GM18526 (cell line): ENCODE results near the gene SNX22.

Source experiments
- POLR2A ChIP-seq: IDR thresholded peaks from 3 replicates; pipeline ENCODE4 v1.6.1; 2011; ENCODE audit not compliant: insufficient read length; ENCODE audit errors: extremely low read depth

The SNX22 gene

DNA sequence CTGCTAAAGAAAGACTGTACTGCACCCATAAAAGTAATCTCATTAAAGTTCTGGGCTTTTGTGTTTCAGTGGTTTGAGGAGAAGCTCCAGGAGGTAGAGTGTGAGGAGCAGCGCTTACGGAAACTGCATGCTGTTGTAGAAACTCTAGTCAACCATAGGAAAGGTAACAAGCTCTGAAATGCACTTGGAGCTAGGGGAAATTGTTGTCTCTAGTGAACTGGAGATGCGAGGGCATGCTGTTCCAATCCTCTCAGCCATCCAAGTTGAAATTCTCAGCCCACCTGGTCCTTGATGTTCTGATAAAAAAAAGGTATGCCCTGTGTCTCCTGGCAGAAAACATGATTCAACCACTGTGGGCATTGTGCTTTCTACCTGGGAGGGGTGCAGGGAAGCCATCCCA, 21.4 kb upstream of the SNX22 start:
- no peak for TF ChIP-seq POLR2A

GRCh38 chr15:64131547-64131946, 20.0 kb upstream of the SNX22 start:
- no peak for TF ChIP-seq POLR2A

- TF ChIP-seq POLR2A, result no peak
Measured at GRCh38 chr15:64132217-64132616, 19.3 kb upstream of the SNX22 start.

DNA sequence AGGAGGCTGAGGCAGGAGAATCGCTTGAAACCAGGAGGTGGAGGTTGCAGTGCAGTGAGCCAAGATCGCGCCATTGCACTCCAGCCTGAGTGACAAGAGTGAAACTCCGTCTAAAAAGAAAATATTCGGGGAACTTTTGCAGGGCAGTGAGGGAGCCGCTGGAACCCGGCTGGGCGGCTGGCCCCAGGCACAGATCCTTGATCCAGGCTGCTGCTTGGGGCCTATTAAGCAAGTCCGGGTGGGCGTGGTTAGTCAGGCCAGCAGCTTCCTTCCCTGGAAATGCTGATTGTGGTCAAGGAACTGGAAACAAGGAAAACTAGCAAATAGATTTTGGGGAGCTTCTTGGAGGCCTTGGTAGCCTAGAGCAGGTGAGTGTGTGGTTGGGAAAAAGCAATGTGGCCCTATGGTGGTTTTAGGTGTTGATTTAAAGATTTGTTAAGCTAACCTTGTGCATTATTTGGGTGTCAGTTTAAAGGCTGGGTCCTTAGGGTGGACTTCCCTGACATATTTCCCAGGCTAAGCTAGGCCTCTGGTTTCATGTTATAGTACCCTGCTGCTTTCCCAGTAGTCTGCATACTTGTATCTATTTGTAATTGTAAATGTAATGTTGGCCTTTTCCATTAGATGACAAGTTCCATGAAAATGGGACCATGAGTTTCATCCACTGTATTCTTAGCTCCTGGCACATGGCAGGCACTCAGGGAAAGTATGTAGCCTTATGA, 17.7 kb upstream of the SNX22 start:
- no peak for TF ChIP-seq POLR2A

DNA sequence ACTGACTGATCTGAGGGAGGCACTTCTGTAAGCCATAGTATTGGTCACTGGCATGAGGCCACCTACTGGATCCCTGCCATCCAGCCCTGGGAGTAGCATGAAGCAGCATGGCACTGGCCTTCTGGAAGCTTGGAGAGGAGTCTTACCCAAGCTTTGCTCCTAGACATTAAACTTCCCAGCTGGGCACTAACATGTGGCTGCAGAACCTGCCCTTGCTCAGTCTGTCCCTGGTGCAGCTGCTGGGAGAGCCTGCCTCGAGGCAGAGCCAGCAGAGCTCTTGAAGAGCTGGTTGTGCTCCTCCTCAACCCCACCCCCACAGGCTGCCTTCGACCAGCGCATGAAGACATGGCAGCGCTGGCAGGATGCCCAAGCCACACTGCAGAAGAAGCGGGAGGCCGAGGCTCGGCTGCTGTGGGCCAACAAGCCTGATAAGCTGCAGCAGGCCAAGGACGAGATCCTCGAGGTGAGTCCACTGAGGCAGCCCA, 17.1 kb upstream of the SNX22 start:
- TF ChIP-seq POLR2A, result no peak

GRCh38 chr15:64136347-64136746, 15.2 kb upstream of the SNX22 start:
- TF ChIP-seq POLR2A, result no peak

DNA sequence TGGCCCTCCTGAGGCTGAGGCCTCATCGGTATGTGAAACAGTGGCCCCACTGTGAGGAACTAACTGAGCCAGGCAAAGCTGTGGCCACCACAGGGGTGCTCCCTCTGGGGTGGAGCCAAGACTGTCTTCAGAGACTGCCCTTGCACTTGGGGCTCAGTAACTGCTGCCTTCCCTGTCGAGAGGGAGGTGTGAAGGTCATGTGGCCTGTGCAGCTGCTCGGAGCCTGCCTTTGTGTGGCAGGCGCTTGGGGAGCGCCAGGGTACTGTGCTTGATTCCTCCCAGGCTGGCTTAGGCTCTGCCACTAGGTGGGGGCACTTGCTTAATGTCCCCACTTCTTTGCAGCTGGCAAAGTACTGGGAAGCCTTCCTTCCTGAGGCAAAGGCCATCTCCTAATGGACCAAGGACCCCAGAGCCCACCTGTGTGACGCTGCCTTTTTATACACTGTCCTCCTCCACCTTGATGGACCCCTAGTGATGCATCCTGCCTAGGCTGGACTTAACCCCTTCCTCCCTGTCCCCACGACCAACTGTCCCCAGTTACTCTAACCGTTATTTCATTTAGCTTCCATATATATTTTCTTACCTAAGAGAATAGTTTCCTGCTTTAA, 14.2 kb upstream of the SNX22 start:
- no peak for TF ChIP-seq POLR2A

- TF ChIP-seq POLR2A, result no peak
Measured at GRCh38 chr15:64138331-64138941, 13.1 kb upstream of the SNX22 start.

- TF ChIP-seq POLR2A, result no peak
Measured at GRCh38 chr15:64141798-64142512, 9.6 kb upstream of the SNX22 start.

GRCh38 chr15:64143276-64143675, 8.3 kb upstream of the SNX22 start:
- TF ChIP-seq POLR2A, result no peak

DNA sequence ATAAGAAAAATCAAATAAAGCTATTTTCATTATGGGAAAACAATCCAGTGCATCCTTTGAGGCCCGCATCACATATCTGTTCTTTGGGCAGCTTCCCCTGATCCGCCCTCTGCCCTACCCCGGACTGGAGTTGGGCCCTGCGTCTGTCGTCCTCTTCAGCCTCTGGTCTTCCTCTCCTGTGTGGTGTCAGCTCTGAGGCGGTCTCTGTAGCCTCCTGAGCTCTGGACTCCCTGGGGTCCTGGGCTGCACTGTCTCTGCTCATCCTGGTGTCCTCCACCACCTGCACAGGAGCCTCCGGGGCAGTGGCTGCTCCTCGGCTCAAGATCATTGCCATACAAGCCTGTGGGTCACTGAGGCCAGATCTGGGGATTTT, 7.4 kb upstream of the SNX22 start:
- no peak for TF ChIP-seq POLR2A

GRCh38 chr15:64144565-64145281, 6.8 kb upstream of the SNX22 start:
- no peak for TF ChIP-seq POLR2A

DNA sequence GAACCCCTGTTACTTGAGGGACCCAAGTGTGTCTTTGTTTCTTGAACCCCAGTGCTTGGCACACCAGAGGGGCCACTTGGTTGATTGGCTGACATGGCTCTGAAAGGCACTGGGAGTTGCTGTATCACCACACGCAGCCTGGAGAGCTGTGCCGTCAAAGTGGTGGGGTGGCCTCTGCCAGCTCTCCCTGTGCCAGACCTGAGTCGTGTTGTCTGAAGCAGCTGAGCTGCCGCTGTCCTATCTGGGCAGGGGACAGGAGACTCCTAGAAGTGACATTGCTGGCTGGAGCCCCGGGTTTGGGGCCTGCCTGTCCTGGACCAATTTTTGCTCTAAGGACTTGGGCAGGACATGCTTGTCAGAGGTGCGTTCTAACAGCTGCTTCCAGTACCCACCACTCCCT, 5.5 kb upstream of the SNX22 start:
- TF ChIP-seq POLR2A, result no peak

GRCh38 chr15:64146520-64146884, 5.0 kb upstream of the SNX22 start:
- TF ChIP-seq POLR2A, result no peak
